AG04450 (cell line): ENCODE measurements around the gene GP5. TPM values are rescaled to one million over a fixed set of nuclear protein-coding genes. Genes with fewer than 3 reads are reported as not detected.
A peak's percentile ranks its signal among the peaks of the same experiment; 100 is the strongest.

Experiments used
- CTCF ChIA-PET: fragments of 300-600, 350-600 bp; formaldehyde crosslinking; extraction: SDS; loops from one replicate; lab custom pipeline; 2022; ENCODE audit warnings: antibody characterized with exemption, inconsistent platforms; lab: Charles Lee
- POLR2A ChIA-PET: fragments of 350-600 bp; formaldehyde crosslinking; extraction: SDS; loops from one replicate; lab custom pipeline; 2021; ENCODE audit warnings: antibody characterized with exemption, inconsistent platforms; lab: Yijun Ruan, JAX
- DNase-seq: peaks from one replicate; pipeline ENCODE4 v3.0.0-alpha.2; 2011; ENCODE audit warnings: low read depth, low spot score
- H3K27ac ChIP-seq: one replicate; pipeline ENCODE4 v1.5.1; 2012; ENCODE audit warnings: low read depth, low read length, control low read depth
- H3K27me3 ChIP-seq: one replicate; pipeline ENCODE4 v1.6.0; 2012; ENCODE audit warnings: low read length; ENCODE audit not compliant: control insufficient read depth, insufficient read depth
- H3K4me3 ChIP-seq: 2 replicates; pipeline ENCODE4 v1.5.1; 2011; ENCODE audit warnings: mild to moderate bottlenecking, low read depth, low read length, control low read depth
- H3K9me3 ChIP-seq: 2 replicates; pipeline ENCODE4 v1.5.1; 2012; ENCODE audit warnings: low read length; ENCODE audit not compliant: control insufficient read depth, insufficient read depth
- polyA plus RNA-seq: library from polyadenylated mRNA; depleted of rRNA; stranded (reverse); fragments of >200 nt; gene quantifications from 2 replicates; pipeline ENCODE4 v1.2.3, GENCODE V29; 2011
- TF ChIP-seq, protein P1 (sequence below): IDR thresholded peaks from 2 replicates; pipeline ENCODE4 v1.5.1; 2011; ENCODE audit warnings: low read depth, low read length, control low read depth, inconsistent platforms

GP5 gene
- polyA plus RNA-seq, 1 experiment, result 0.06 TPM

GRCh38 chr3:194364652-194365434 lies 34.2 kb downstream of the GP5 start:
- POLR2A ChIA-PET, result no interaction called here
- H3K4me3 ChIP-seq, result 0 out of 2 replicates have a peak overlapping the region, but pooled peaks have one; percentile 10
- H3K9me3 ChIP-seq, result no peaks in the 10 kb centered on the region
- peak overlapping the region; percentile 90 for H3K27ac ChIP-seq
- TF ChIP-seq, protein P1, sequence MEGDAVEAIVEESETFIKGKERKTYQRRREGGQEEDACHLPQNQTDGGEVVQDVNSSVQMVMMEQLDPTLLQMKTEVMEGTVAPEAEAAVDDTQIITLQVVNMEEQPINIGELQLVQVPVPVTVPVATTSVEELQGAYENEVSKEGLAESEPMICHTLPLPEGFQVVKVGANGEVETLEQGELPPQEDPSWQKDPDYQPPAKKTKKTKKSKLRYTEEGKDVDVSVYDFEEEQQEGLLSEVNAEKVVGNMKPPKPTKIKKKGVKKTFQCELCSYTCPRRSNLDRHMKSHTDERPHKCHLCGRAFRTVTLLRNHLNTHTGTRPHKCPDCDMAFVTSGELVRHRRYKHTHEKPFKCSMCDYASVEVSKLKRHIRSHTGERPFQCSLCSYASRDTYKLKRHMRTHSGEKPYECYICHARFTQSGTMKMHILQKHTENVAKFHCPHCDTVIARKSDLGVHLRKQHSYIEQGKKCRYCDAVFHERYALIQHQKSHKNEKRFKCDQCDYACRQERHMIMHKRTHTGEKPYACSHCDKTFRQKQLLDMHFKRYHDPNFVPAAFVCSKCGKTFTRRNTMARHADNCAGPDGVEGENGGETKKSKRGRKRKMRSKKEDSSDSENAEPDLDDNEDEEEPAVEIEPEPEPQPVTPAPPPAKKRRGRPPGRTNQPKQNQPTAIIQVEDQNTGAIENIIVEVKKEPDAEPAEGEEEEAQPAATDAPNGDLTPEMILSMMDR, result no peak
- H3K27me3 ChIP-seq, result peaks cover 5% of the 10 kb centered on the region
- peak; percentile 66 for DNase-seq
- CTCF ChIA-PET, result interaction anchor here (13.4 kb wide), 1 partner anchor 20 kb away, joined by 151 read pairs; no protein-coding TSS in a partner anchor

DNA sequence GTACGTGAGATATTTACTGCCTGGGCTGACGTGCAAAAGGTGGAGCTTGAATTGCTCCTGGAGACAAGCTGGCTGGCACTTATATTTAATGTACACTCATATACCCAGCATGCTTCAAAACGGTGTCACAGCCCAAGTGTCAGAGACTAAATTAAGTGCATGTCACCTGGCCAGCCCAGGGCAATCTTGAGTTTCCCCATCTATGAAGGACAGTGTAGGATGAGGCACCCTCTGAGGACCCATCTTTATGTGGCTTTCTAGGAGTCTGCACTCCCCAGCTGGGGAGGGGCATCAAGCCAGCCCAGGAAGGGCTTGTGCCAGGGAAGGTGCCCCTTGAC lies 34.8 kb downstream of the GP5 start:
- H3K27me3 ChIP-seq, result peaks cover 7% of the 10 kb centered on the region
- ChIA-PET CTCF (interaction anchor here (0.9 to 13.4 kb wide), 2 partner anchors 19 to 22 kb away, joined by 3 to 151 read pairs; no protein-coding TSS in a partner anchor), POLR2A (no interaction called here)
- H3K9me3 ChIP-seq, result no peaks in the 10 kb centered on the region; the same call in 1 of the 2 replicates
- TF ChIP-seq, protein P1, result no peak
- H3K4me3 ChIP-seq, result no peak overlapping the region
- peak overlapping the region; percentile 90 for H3K27ac ChIP-seq
- DNase-seq, result no peak

GRCh38 chr3:194360568-194360967 lies 38.5 kb downstream of the GP5 start:
- TF ChIP-seq, protein P1, result no peak
- no peak for DNase-seq
- H3K4me3 ChIP-seq, result no peak overlapping the region
- POLR2A ChIA-PET, result no interaction called here
- H3K9me3 ChIP-seq, result no peaks in the 10 kb centered on the region; the same call in 1 of the 2 replicates
- CTCF ChIA-PET, result interaction anchor here (13.4 kb wide), 1 partner anchor 15 kb away, joined by 151 read pairs; no protein-coding TSS in a partner anchor
- peaks cover 12% of the 10 kb centered on the region for H3K27me3 ChIP-seq
- no peak overlapping the region for H3K27ac ChIP-seq

GRCh38 chr3:194357681-194358080 lies 41.4 kb downstream of the GP5 start:
- TF ChIP-seq, protein P1, result no peak
- H3K9me3 ChIP-seq, result no peaks in the 10 kb centered on the region; the same call in 1 of the 2 replicates
- no peak overlapping the region for H3K27ac ChIP-seq
- H3K4me3 ChIP-seq, result no peak overlapping the region
- H3K27me3 ChIP-seq, result peaks cover 12% of the 10 kb centered on the region
- ChIA-PET CTCF (interaction anchor here (13.4 kb wide), 1 partner anchor 13 kb away, joined by 151 read pairs; no protein-coding TSS in a partner anchor), POLR2A (no interaction called here)
- no peak for DNase-seq

DNA sequence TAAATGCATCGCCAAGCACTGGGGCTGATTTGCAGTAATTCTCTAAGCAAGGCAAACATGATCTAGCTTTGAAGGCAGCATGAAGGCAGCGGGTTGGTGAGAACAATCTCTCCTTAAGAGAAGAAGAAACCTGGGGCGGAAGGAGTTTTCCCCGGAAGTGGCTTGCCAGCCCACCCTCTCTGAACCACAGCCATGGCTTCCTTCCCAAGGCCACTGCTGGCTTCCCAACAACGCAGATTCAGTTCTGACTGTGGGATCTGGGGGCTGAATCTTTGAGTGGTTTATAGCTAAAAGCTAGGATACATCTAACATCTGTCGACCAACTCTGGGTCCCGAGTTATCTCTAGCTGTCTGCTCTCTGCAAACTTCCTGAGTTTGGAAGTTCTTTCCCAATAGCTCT lies 43.7 kb downstream of the GP5 start:
- Histone ChIP-seq H3K27me3 (peaks cover 9% of the 10 kb centered on the region), H3K4me3 (no peak overlapping the region), H3K27ac (no peak overlapping the region), H3K9me3 (no peaks in the 10 kb centered on the region; the same call in 1 of the 2 replicates)
- ChIA-PET CTCF (interaction anchor here (13.4 kb wide), 1 partner anchor 10 kb away, joined by 151 read pairs; no protein-coding TSS in a partner anchor), POLR2A (no interaction called here)
- no peak for DNase-seq
- TF ChIP-seq, protein P1, result no peak
